Glutamatergic neuron (in vitro differentiated cells): Measurements from ENCODE around the gene SOD1. TPM values are rescaled to one million over a fixed set of nuclear protein-coding genes. Genes with fewer than 3 reads are reported as not detected.

ENCODE experiments used
- DNase-seq: peaks from one replicate; pipeline ENCODE4 v3.0.0; 2022
- H3K27ac Mint-ChIP-seq: one replicate; pipeline ENCODE4 v1.8.0; 2020; ENCODE audit warnings: mild to moderate bottlenecking, mixed read lengths, inconsistent platforms; ENCODE audit not compliant: unreplicated experiment
- H3K27me3 Mint-ChIP-seq: one replicate; pipeline ENCODE4 v1.8.0; 2020; ENCODE audit warnings: mild to moderate bottlenecking, moderate library complexity, mixed read lengths, inconsistent platforms; ENCODE audit not compliant: unreplicated experiment
- H3K36me3 Mint-ChIP-seq: one replicate; pipeline ENCODE4 v1.8.0; 2020; ENCODE audit warnings: mild to moderate bottlenecking, mixed read lengths, inconsistent platforms; ENCODE audit not compliant: unreplicated experiment
- H3K4me1 Mint-ChIP-seq: one replicate; pipeline ENCODE4 v1.8.0; 2020; ENCODE audit warnings: mild to moderate bottlenecking, low read depth, mixed read lengths, inconsistent platforms; ENCODE audit not compliant: unreplicated experiment
- H3K4me3 Mint-ChIP-seq: one replicate; pipeline ENCODE4 v1.8.0; 2020; ENCODE audit warnings: mild to moderate bottlenecking, mixed read lengths, inconsistent platforms; ENCODE audit not compliant: unreplicated experiment
- H3K9me3 Mint-ChIP-seq: one replicate; pipeline ENCODE4 v1.8.0; 2020; ENCODE audit warnings: mild to moderate bottlenecking, moderate library complexity, mixed read lengths, inconsistent platforms; ENCODE audit not compliant: unreplicated experiment
- total RNA-seq: library from RNA; stranded (reverse); fragmentation: NEBNext Ultra II Directional; extraction: Animal tissue kit (Norgen Biotek cat#: 25700); gene quantifications from one replicate; pipeline ENCODE4 v1.2.1, GENCODE V29; 2021; ENCODE audit not compliant: unreplicated experiment
- TF ChIP-seq, protein P1 (sequence below): fragments of 200-600 bp; sonication (generic); IDR thresholded peaks from one replicate; pipeline ENCODE4 v1.5.0; 2021; ENCODE audit not compliant: partially characterized antibody, unreplicated experiment

The SOD1 gene
- total RNA-seq, 1 donor from 2014 or later, result 93.7 TPM

DNA sequence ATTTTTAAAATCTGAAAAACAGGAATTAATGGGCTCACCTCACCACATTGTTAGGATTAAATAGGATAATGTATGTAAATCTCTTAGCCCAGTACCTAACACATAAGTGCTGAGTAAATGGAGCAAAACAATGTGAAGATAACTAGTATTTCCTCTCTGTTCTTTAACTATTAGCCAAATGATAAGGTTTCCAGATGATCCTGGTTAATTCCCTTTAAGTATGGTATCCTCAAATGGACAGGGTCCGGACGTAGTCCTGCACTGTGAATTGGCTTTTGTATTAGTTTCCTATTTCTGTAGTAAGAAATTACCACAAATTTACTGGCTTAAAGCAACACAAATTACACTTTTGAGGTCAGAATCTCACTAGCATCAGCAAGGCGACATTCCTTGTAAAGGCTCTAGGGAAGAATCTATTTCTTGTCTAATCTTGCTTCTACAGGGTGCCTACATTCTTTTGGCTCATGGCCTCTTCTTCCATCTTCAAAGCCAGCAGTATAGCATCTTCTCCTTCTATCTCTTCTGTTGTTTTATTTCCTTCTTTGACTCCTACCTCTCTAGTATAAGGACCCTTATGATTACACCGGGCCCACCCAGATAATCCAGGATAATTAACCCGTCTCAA lies 55.4 kb downstream of the SOD1 start:
- Mint-ChIP-seq H3K27ac (no peak overlapping the region), H3K4me3 (no peak overlapping the region), H3K36me3 (no peaks in the 10 kb centered on the region), H3K4me1 (peaks cover 15% of the 10 kb centered on the region), H3K9me3 (peaks cover 1% of the 10 kb centered on the region), H3K27me3 (no peaks in the 10 kb centered on the region)
- no peak for DNase-seq
- TF ChIP-seq, protein P1, sequence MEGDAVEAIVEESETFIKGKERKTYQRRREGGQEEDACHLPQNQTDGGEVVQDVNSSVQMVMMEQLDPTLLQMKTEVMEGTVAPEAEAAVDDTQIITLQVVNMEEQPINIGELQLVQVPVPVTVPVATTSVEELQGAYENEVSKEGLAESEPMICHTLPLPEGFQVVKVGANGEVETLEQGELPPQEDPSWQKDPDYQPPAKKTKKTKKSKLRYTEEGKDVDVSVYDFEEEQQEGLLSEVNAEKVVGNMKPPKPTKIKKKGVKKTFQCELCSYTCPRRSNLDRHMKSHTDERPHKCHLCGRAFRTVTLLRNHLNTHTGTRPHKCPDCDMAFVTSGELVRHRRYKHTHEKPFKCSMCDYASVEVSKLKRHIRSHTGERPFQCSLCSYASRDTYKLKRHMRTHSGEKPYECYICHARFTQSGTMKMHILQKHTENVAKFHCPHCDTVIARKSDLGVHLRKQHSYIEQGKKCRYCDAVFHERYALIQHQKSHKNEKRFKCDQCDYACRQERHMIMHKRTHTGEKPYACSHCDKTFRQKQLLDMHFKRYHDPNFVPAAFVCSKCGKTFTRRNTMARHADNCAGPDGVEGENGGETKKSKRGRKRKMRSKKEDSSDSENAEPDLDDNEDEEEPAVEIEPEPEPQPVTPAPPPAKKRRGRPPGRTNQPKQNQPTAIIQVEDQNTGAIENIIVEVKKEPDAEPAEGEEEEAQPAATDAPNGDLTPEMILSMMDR, result no peak

DNA sequence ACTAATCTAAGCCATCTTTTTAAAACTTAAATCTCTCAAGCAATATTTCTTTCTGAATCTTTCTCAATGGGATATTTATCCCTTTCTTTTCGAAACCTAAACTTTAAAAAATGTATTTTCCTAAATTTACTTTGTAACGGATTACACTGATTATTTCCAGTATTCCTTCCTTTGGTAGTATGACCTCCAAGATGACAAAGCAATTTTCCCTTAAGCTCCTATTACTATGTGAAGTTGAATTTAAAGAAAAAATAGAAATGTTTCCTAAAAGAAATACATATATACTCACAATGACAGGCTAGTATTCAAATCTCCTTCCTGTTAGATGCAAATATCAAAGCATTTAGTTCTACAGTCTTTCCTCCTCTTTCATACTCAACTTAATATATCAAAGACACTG lies 56.6 kb downstream of the SOD1 start:
- H3K27ac Mint-ChIP-seq, result no peak overlapping the region
- H3K4me1 Mint-ChIP-seq, result peaks cover 15% of the 10 kb centered on the region
- H3K4me3 Mint-ChIP-seq, result no peak overlapping the region
- no peak for DNase-seq
- no peaks in the 10 kb centered on the region for H3K27me3 Mint-ChIP-seq
- peaks cover 1% of the 10 kb centered on the region for H3K9me3 Mint-ChIP-seq
- H3K36me3 Mint-ChIP-seq, result no peaks in the 10 kb centered on the region
- TF ChIP-seq, protein P1, result no peak

Other genes with a start within 250 kb of the SOD1 start
- gene SCAF4, start 72.4 kb downstream of the SOD1 start, total RNA-seq, result 51.9 TPM
- 12.2 TPM for gene HUNK, start 213.3 kb downstream of the SOD1 start, total RNA-seq